GM12865 (cell line): ENCODE data around the gene GOLGA6A.

Source experiments
- DNase-seq: peaks from one replicate; pipeline ENCODE4 v3.0.0; 2010; ENCODE audit warnings: low read depth
- H3K4me3 ChIP-seq: 2 replicates; pipeline ENCODE4 v1.5.1; 2011; ENCODE audit warnings: mild to moderate bottlenecking, low read depth, low read length, control low read depth
- TF ChIP-seq, protein P1 (sequence below): IDR thresholded peaks from 2 replicates; pipeline ENCODE4 v1.5.1; 2011; ENCODE audit warnings: low read length, control low read depth, low read depth, inconsistent platforms; ENCODE audit not compliant: insufficient read depth; ENCODE audit errors: missing control alignments

GOLGA6A gene

DNA sequence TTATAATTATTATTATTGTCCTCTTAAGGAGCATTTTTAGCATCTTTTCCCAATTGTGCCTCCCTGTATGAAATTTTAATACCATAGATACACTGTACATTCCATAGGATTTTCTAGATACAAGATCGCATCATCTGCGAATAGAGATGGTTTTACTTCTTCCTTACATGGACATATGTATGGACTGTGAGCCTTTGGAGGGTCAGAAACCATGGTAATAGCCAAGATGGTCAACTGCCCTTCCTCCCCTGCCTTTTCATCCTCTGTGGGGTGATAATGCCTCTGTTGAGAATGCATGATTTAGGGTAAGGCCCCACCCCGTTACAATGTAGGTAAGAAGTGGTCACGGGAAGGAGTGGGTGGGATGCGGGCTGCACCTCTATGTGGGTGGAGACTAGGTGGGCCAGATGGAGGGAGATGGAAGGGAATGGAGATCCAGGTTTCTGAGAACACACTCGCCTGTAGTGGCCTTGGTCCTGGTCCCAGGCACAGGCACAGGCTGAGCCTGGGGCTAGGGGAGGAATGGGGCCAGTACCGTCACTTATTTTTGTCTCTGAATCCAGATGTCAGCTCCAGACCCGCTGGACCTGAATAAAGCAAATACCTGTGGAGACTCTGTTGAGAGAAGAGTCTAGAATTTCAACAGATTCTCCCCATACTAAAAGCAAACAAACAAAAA, 31.7 kb downstream of the GOLGA6A start:
- TF ChIP-seq, protein P1, sequence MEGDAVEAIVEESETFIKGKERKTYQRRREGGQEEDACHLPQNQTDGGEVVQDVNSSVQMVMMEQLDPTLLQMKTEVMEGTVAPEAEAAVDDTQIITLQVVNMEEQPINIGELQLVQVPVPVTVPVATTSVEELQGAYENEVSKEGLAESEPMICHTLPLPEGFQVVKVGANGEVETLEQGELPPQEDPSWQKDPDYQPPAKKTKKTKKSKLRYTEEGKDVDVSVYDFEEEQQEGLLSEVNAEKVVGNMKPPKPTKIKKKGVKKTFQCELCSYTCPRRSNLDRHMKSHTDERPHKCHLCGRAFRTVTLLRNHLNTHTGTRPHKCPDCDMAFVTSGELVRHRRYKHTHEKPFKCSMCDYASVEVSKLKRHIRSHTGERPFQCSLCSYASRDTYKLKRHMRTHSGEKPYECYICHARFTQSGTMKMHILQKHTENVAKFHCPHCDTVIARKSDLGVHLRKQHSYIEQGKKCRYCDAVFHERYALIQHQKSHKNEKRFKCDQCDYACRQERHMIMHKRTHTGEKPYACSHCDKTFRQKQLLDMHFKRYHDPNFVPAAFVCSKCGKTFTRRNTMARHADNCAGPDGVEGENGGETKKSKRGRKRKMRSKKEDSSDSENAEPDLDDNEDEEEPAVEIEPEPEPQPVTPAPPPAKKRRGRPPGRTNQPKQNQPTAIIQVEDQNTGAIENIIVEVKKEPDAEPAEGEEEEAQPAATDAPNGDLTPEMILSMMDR: no peak
- no peak for DNase-seq
- no peak overlapping the region for H3K4me3 ChIP-seq

- TF ChIP-seq, protein P1: no peak
- no peak overlapping the region for H3K4me3 ChIP-seq
- DNase-seq: no peak
Measured at GRCh38 chr15:74050127-74050526, 32.2 kb downstream of the GOLGA6A start.

DNA sequence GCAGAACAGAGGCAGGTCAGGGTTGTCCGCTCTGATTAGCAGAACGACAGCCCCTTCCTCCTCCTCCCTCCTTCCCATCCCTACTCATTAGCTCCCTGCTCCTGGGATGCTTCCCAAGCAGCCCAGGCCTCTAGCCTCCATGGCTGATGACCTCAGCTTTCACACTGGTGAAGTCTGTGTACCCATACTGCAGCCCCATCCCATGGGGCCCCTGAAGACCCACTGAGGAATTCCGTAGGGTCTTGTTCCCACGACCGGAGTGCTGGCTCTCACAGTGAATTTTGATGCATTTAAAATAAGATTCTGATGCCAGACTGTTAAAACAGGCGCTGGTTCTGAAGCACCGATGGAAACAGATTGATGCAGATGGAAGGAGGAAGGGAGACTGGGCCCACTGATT, 36.1 kb downstream of the GOLGA6A start:
- DNase-seq: no peak
- TF ChIP-seq, protein P1: no peak
- H3K4me3 ChIP-seq: no peak overlapping the region

GRCh38 chr15:74045636-74046274, 36.6 kb downstream of the GOLGA6A start:
- H3K4me3 ChIP-seq: no peak overlapping the region
- DNase-seq: no peak
- TF ChIP-seq, protein P1: no peak

DNA sequence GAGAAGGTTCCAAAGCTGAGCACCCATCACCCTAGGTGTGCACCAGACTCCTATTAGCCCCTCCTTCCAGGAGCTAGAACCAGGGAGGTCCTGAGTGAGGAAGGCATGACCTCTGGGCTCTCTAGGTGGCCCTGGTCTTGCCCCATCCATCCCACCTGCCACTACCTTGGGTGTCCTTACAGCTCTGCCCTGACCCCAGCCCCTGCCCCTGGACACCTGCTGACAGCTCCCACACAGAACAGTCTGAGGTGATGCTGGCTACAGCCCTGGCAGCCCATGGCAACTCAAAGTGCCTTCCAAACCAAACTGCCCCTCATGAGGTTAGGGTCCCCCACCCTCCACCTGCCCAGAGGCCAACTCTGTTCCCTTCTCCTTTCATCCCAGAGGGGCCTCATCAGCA, 37.2 kb downstream of the GOLGA6A start:
- TF ChIP-seq, protein P1: no peak
- no peak for DNase-seq
- H3K4me3 ChIP-seq: no peak overlapping the region

DNA sequence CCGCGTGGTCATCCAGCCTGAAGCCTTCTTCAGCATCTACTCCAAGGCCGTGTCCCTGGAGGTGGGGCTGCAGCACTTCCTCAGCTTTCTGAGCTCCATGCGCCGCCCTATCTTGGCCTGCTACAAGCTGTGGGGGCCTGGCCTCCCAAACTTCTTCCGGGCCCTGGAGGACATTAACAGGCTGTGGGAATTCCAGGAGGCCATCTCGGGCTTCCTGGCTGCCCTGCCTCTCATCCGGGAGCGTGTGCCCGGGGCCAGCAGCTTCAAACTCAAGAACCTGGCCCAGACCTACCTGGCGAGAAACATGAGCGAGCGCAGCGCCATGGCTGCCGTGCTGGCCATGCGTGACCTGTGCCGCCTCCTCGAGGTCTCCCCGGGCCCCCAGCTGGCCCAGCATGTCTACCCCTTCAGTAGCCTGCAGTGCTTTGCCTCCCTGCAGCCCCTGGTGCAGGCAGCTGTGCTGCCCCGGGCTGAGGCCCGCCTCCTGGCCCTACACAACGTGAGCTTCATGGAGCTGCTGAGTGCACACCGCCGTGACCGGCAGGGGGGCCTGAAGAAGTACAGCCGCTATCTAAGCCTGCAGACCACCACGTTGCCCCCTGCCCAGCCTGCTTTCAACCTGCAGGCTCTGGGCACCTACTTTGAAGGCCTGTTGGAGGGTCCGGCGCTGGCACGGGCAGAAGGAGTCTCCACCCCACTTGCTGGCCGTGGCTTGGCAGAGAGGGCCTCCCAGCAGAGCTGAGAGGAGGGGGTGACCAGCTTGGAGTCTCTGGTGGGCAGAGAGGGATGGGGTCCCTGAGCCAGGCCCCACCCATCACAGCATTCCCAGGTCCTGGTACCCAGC, 37.9 kb downstream of the GOLGA6A start:
- H3K4me3 ChIP-seq: no peak overlapping the region
- TF ChIP-seq, protein P1: no peak
- DNase-seq: no peak
